ENCODE data around the gene MAPRE2.

The MAPRE2 gene

GRCh38 chr18:35040988-35041814, at the start of gene MAPRE2:
TSS of gene MAPRE2 (plus strand) at chr18:35041413. CDS start at chr18:35041540, 127 bp downstream.
- Mint-ChIP-seq H3K4me3 (peak within 1 kb of the TSS; percentile 96), H3K27ac (peak within 1 kb of the TSS; percentile 99), H3K27me3 (no peaks in the 10 kb centered on the region), H3K36me3 (ENCODE audit: low read depth) (peaks cover 13% of the 10 kb centered on the region), H3K4me1 (ENCODE audit: low read depth) (peaks cover 70% of the 10 kb centered on the region), H3K9me3 (no peaks in the 10 kb centered on the region)
- peak; percentile 100 for DNase-seq

- Mint-ChIP-seq H3K4me3 (no peak overlapping the region), H3K4me1 (ENCODE audit: low read depth) (peaks cover 7% of the 10 kb centered on the region), H3K36me3 (ENCODE audit: low read depth) (no peaks in the 10 kb centered on the region), H3K9me3 (no peaks in the 10 kb centered on the region), H3K27me3 (no peaks in the 10 kb centered on the region), H3K27ac (no peak overlapping the region)
- no peak for DNase-seq
Measured at GRCh38 chr18:34991561-34991960, 49.7 kb upstream of the MAPRE2 start.

- Mint-ChIP-seq H3K4me3 (no peak overlapping the region), H3K36me3 (ENCODE audit: low read depth) (no peaks in the 10 kb centered on the region), H3K27me3 (no peaks in the 10 kb centered on the region), H3K9me3 (no peaks in the 10 kb centered on the region), H3K27ac (no peak overlapping the region), H3K4me1 (ENCODE audit: low read depth) (peaks cover 7% of the 10 kb centered on the region)
- DNase-seq = no peak
Measured at GRCh38 chr18:34993289-34993688, 47.9 kb upstream of the MAPRE2 start.

GRCh38 chr18:34995746-34996145, 45.5 kb upstream of the MAPRE2 start:
- Mint-ChIP-seq H3K9me3 (no peaks in the 10 kb centered on the region), H3K36me3 (ENCODE audit: low read depth) (no peaks in the 10 kb centered on the region), H3K4me3 (no peak overlapping the region), H3K27me3 (no peaks in the 10 kb centered on the region), H3K27ac (no peak overlapping the region), H3K4me1 (ENCODE audit: low read depth) (peaks cover 7% of the 10 kb centered on the region)
- DNase-seq = no peak

DNA sequence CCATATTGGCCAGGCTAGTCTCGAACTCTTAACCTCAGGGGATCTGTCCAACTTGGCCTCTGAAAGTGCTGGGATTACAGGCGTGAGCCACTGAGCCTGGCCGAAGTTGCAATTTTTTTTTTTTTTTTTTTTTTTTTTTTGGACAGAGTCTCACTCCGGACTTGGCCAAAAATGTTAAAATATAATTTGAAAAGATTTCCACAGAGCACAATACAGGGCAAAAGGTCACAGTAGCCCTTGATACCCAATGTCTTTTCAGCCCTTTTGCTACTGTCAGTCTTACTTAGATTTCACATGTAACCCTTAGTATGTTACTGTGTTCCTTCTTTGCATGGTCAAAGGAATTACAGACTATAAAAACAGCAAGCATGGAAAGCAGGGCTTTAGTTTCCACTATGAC, 42.6 kb upstream of the MAPRE2 start:
- no peaks in the 10 kb centered on the region for H3K36me3 Mint-ChIP-seq (ENCODE audit: low read depth)
- no peak for DNase-seq
- H3K4me3 Mint-ChIP-seq = no peak overlapping the region
- no peaks in the 10 kb centered on the region for H3K9me3 Mint-ChIP-seq
- peaks cover 1% of the 10 kb centered on the region for H3K4me1 Mint-ChIP-seq (ENCODE audit: low read depth)
- peaks cover 2% of the 10 kb centered on the region for H3K27me3 Mint-ChIP-seq
- no peak overlapping the region for H3K27ac Mint-ChIP-seq

- Mint-ChIP-seq H3K36me3 (ENCODE audit: low read depth) (no peaks in the 10 kb centered on the region), H3K27ac (no peak overlapping the region), H3K27me3 (peaks cover 2% of the 10 kb centered on the region), H3K9me3 (no peaks in the 10 kb centered on the region), H3K4me1 (ENCODE audit: low read depth) (no peaks in the 10 kb centered on the region), H3K4me3 (no peak overlapping the region)
- DNase-seq = no peak
Measured at GRCh38 chr18:34999756-35000289, 41.4 kb upstream of the MAPRE2 start.

- no peaks in the 10 kb centered on the region for H3K9me3 Mint-ChIP-seq
- no peaks in the 10 kb centered on the region for H3K36me3 Mint-ChIP-seq (ENCODE audit: low read depth)
- H3K27ac Mint-ChIP-seq = no peak overlapping the region
- DNase-seq = no peak
- H3K4me3 Mint-ChIP-seq = no peak overlapping the region
- H3K4me1 Mint-ChIP-seq (ENCODE audit: low read depth) = no peaks in the 10 kb centered on the region
- peaks cover 2% of the 10 kb centered on the region for H3K27me3 Mint-ChIP-seq
Measured at GRCh38 chr18:35000457-35000856, 40.8 kb upstream of the MAPRE2 start.

DNA sequence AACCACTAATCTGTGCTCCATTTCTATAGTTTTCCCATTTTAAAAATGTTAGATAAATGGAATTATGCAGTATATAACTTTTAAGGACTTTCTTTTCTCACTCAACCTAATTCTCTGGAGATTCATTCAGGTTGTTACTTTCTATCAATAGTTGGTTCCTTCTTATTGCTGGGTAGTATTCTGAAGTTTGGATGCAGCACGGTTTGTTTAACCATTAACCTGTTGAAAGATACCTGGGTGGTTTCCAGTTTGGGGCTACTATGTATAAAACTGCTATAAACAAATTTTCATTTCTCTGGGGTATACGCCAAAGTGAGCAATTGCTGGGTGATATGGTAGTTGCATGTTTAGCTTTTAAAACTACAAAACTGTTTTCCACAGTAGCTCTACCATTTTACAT, 39.1 kb upstream of the MAPRE2 start:
- Mint-ChIP-seq H3K27me3 (peaks cover 2% of the 10 kb centered on the region), H3K36me3 (ENCODE audit: low read depth) (no peaks in the 10 kb centered on the region), H3K27ac (no peak overlapping the region), H3K4me3 (no peak overlapping the region), H3K4me1 (ENCODE audit: low read depth) (no peaks in the 10 kb centered on the region), H3K9me3 (no peaks in the 10 kb centered on the region)
- no peak for DNase-seq

GRCh38 chr18:35005963-35006577, 35.1 kb upstream of the MAPRE2 start:
- Mint-ChIP-seq H3K4me3 (no peak overlapping the region), H3K9me3 (no peaks in the 10 kb centered on the region), H3K27me3 (peaks cover 2% of the 10 kb centered on the region), H3K36me3 (ENCODE audit: low read depth) (no peaks in the 10 kb centered on the region), H3K4me1 (ENCODE audit: low read depth) (no peaks in the 10 kb centered on the region), H3K27ac (no peak overlapping the region)
- DNase-seq = no peak

DNA sequence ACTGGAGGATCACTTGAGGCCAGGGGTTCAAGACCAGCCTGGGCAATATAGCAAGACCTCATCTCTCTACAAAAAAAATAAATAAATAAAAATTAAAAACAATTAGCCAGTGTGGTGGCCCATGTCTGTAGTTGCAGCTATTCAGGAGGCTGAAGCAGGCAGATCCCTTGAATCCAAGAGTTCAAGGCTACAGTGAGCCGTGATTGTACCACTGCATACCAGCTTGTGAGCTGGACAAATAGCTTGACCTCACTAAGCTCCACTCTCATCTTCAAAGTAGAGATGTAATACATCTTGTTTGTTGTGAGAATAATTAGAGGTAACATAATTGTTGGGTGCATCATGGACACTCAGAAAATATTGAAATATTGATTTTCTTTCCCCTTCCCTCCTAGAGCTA, 31.1 kb upstream of the MAPRE2 start:
- no peak overlapping the region for H3K4me3 Mint-ChIP-seq
- no peaks in the 10 kb centered on the region for H3K4me1 Mint-ChIP-seq (ENCODE audit: low read depth)
- no peaks in the 10 kb centered on the region for H3K9me3 Mint-ChIP-seq
- H3K36me3 Mint-ChIP-seq (ENCODE audit: low read depth) = no peaks in the 10 kb centered on the region
- no peaks in the 10 kb centered on the region for H3K27me3 Mint-ChIP-seq
- no peak overlapping the region for H3K27ac Mint-ChIP-seq
- DNase-seq = no peak

- Mint-ChIP-seq H3K4me3 (no peak overlapping the region), H3K27ac (no peak overlapping the region), H3K4me1 (ENCODE audit: low read depth) (no peaks in the 10 kb centered on the region), H3K9me3 (no peaks in the 10 kb centered on the region), H3K27me3 (no peaks in the 10 kb centered on the region), H3K36me3 (ENCODE audit: low read depth) (no peaks in the 10 kb centered on the region)
- no peak for DNase-seq
Measured at GRCh38 chr18:35010993-35011392, 30.2 kb upstream of the MAPRE2 start.

- Mint-ChIP-seq H3K4me1 (ENCODE audit: low read depth) (no peaks in the 10 kb centered on the region), H3K9me3 (no peaks in the 10 kb centered on the region), H3K27me3 (no peaks in the 10 kb centered on the region), H3K27ac (no peak overlapping the region), H3K36me3 (ENCODE audit: low read depth) (no peaks in the 10 kb centered on the region), H3K4me3 (no peak overlapping the region)
- no peak for DNase-seq
Measured at GRCh38 chr18:35019933-35020332, 21.3 kb upstream of the MAPRE2 start.

DNA sequence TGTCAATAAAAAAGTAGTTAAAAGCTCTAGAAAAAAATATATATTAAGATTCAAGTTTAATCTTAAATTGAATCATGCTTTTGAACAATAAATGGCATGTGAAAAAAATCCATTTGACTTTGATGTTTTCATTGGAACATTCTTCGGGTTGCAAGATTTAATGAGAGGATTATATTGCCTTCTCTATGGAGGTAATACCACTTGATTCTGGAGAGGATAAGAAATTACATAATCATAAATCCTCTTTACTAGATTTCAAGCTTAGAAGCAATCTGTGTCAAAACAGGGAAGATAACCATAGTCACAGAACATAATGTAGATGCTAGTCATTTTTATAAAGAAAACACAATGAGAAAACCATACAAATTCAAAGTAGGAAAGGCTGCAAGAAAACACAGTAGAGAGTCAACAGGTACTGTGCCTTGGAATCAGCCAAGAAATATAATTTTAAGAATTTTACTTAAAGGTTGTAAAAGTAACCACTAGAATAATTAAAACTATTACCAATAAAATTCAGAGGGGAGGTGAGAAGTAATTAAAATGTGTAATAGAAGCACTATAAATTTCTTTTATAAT, 18.7 kb upstream of the MAPRE2 start:
- Mint-ChIP-seq H3K27ac (no peak overlapping the region), H3K4me1 (ENCODE audit: low read depth) (peaks cover 13% of the 10 kb centered on the region), H3K9me3 (no peaks in the 10 kb centered on the region), H3K36me3 (ENCODE audit: low read depth) (no peaks in the 10 kb centered on the region), H3K4me3 (no peak overlapping the region), H3K27me3 (no peaks in the 10 kb centered on the region)
- no peak for DNase-seq

GRCh38 chr18:35024196-35024595, 17.0 kb upstream of the MAPRE2 start:
- DNase-seq = no peak
- peaks cover 22% of the 10 kb centered on the region for H3K4me1 Mint-ChIP-seq (ENCODE audit: low read depth)
- H3K36me3 Mint-ChIP-seq (ENCODE audit: low read depth) = no peaks in the 10 kb centered on the region
- no peak overlapping the region for H3K4me3 Mint-ChIP-seq
- no peaks in the 10 kb centered on the region for H3K27me3 Mint-ChIP-seq
- no peaks in the 10 kb centered on the region for H3K9me3 Mint-ChIP-seq
- no peak overlapping the region for H3K27ac Mint-ChIP-seq

- H3K4me3 Mint-ChIP-seq = no peak overlapping the region
- H3K36me3 Mint-ChIP-seq (ENCODE audit: low read depth) = no peaks in the 10 kb centered on the region
- no peaks in the 10 kb centered on the region for H3K9me3 Mint-ChIP-seq
- no peak for DNase-seq
- no peaks in the 10 kb centered on the region for H3K27me3 Mint-ChIP-seq
- peaks cover 29% of the 10 kb centered on the region for H3K4me1 Mint-ChIP-seq (ENCODE audit: low read depth)
- H3K27ac Mint-ChIP-seq = no peak overlapping the region
Measured at GRCh38 chr18:35024965-35025364, 16.2 kb upstream of the MAPRE2 start.
